Globus pallidus (tissue), 1 donor: ENCODE measurements around the gene PCNX2.

Source experiments
- DNase-seq: peaks from one replicate; pipeline ENCODE4 v3.0.0-alpha.2; 2015; ENCODE audit warnings: low spot score

The PCNX2 gene

DNA sequence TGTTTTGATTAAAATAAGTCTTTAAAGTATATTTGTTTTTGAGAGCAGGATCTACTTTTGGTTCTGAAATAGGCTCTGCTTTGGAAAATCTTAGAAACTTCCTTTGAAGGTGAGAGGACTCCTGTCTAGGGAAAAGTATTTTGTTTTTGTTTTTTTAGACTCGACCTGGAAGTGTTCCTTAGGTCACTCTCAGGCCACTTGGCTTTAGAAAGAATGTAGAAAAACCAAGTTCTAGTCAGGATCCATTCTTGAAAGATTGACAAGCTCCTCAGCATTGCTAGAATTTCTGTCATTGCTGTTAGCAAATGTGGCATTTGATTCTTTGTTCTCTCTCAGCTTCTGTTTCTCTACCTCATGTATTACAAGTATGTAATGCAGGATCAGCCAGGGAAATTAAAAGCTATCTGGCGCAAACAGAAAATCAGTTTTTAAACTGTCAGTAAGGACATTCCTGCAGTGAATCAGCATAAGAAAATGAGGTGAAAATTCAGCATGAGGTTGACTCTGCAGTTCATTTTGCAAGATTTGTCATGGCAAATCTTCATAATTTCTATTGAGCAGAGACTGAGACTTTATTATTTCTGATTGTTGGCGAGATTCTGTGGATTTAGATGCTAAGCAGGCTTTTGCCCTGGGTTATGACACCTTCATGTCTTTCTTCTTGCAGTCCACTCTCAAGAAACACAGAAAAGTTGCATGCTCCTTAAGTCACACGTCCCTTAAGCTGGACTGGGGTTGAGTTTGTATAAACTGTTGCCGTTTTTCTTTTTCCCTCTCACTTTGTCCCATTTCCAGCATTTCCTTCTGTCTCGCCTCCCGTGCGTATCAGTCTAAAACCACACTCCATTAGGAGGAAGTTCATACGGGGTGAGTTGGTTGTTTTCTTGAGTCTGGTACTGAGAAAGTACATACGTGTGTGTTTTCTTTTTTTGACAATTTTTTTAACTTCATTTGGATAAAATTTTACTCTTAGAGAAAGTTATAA is 332.5 kb downstream of the PCNX2 start:
- DNase-seq, result no peak

DNA sequence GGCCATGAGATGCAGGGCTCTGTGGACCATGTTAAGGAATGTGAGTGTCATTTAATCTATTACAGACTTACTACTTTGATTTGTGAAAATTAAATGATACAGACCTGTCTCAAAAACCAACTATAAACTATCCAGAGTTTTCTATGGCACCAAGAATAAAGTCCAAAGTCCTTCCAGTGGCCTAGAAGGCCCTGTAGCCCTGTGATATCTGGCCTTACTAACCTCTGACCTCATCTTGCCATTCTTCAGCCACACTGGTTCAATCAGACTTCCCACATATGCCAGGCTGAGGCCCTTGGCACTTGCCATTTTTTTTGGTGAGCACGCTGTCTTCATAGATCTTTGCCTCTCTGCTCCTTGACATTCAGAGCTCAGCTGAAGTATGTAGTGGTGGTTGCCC is 337.5 kb downstream of the PCNX2 start:
- DNase-seq, result no peak

DNA sequence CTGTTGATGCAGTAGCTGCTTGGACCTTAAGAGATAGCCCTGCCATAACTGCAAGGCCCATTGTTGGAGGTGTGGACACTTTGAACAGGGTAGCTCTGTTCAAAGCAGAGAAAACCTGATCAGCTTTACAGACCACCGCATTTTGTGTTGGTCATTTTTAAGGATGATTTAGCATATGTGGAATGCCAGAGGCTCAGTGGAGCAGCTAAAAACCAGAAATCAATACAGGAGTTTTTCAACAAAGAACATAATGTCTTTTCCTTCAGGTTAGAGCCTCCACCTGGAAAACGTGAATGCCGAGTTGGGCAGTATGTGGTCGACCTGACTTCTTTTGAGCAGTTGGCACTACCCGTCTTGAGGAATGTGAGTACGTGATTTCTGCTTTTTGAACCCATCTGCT is 339.4 kb downstream of the PCNX2 start:
- no peak for DNase-seq

- DNase-seq, result no peak
Measured at GRCh38 chr1:232954594-232955365, 340.7 kb downstream of the PCNX2 start.

GRCh38 chr1:232952514-232953499 is 342.7 kb downstream of the PCNX2 start:
- DNase-seq, result peak; percentile 40

- DNase-seq, result no peak
Measured at GRCh38 chr1:232951605-232952004, 343.9 kb downstream of the PCNX2 start.

GRCh38 chr1:232951180-232951579 is 344.3 kb downstream of the PCNX2 start:
- peak; percentile 12 for DNase-seq

- DNase-seq, result peak; percentile 92
Measured at GRCh38 chr1:232950197-232951176, 345.0 kb downstream of the PCNX2 start, which contains the start of gene NTPCR. NTPCR (plus strand) TSS chr1:232950611; CDS start chr1:232950711, 100 bp downstream.

GRCh38 chr1:232949636-232950196 is 345.8 kb downstream of the PCNX2 start:
- no peak for DNase-seq

GRCh38 chr1:232944347-232944746 is 351.2 kb downstream of the PCNX2 start:
- no peak for DNase-seq

GRCh38 chr1:232943679-232944252 is 351.8 kb downstream of the PCNX2 start:
- no peak for DNase-seq

- DNase-seq, result no peak
Measured at GRCh38 chr1:232942413-232943294, 352.9 kb downstream of the PCNX2 start.

- no peak for DNase-seq
Measured at GRCh38 chr1:232940262-232940661, 355.3 kb downstream of the PCNX2 start.

GRCh38 chr1:232939748-232940147 is 355.8 kb downstream of the PCNX2 start:
- DNase-seq, result no peak

DNA sequence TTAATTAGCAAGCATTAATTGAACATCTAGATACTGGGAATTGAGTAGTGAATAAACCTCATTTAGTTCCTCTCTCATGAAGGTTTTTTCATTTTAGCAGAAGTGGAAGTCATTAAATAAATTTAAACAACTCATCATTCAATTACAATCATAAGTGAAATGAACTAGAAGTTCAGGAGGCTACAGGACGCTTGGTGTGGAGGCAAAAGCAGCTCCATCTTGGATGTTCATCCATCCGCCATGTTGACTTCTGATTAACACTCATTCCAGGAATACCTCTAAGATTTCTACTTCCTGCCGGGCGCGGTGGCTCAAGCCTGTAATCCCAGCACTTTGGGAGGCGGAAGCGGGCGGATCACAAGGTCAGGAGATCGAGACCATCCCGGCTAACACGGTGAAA is 356.6 kb downstream of the PCNX2 start:
- no peak for DNase-seq

DNA sequence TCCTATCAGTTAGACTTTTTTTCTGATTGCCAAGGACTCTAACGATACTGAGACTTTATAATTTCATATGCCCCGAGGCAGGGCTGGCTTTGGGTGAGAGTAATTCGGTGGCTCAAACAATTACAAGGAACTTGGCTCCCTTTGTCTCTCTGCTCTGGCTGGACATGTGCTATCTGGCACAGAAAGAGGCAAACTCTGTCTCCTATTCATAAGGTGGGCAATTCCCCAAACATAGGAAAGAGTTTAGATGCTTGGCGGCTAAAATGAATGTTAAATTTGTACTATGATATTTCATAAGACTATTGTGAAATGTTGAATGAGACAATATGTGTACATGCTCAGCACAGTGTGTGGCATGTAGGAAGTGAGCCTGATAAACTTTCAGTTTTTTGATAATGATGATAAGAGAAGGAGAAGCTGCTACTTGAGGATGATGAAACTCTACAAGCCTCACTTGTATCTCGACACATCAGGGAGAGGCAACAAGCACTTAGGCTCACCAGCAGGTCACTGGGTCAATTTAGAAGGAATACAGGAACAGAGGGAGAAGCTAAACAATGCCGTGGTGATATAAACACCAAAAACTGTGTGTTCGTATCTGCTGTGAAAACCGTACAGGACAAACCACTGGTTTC is 357.7 kb downstream of the PCNX2 start:
- no peak for DNase-seq

DNA sequence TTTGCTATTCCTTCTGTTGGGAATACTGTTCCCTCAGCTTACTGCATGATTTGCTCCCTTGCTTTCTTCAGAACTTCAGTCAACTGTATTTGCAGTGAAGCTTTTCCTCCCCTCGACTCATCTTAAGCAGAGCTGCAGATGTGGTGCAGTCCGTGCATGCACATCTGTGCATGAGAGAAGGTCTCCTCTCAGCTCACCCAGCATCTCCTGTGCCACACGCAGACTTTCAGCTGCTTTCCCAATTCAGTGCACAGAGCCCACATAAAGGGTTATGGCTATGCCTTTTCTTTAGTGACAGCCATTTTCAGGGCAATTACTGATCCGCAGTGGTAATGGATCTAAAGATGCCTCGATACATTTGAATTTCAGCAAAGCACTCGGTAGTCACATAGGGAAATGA is 358.6 kb downstream of the PCNX2 start:
- DNase-seq, result no peak
